Measurements from ENCODE around the gene NUP188.
"Not testable (repeated sequence)": the region's sequence is repeated elsewhere in the genome, so short reads cannot be mapped to it uniquely, and the experiment has no call there.

NUP188 gene

DNA sequence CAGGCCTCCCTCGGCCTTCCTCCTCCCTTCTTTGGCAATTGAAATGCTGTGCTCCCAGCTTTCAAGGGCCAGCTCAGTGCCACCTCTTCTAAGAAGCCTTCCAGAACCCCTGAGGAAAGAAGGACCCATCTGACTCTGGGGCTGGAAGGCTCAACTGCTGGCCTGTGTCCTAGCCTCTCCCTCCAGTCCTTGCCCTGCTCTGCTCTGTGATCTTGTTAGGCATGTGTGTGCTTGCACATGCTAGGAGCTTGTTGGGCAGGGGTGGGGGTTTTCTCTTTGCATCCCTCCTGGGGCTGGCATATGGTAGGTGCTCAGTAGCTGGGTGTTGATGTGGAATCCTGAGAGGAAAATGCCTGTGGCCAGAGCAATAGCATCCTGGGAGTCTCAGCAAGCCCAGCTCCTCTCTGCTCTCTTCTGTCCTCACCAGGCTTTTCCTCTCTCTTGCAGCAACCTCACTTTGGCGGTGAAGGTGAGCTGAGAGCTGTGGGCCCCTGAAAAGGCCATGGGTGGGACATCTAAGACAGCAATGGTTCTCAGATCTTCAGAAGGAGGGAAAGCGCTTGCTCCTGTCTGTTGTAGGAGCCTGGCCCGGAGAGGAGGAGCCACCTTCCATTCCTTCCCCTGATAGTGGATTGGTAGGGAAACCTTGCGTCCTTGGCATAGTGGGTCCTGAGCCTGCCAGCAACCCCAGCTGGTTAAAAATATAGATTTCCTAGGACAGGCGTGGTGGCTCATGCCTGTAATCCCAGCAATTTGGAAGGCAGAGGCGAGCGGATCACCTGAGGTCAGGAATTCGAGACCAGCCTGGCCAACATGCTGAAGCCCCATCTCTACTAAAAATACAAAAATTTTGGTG, 10.0 kb upstream of the NUP188 start:
- H3K4me3 ChIP-seq (ENCODE audit: low read depth, low read length): no peak overlapping the region
- TF ChIP-seq, protein P1, sequence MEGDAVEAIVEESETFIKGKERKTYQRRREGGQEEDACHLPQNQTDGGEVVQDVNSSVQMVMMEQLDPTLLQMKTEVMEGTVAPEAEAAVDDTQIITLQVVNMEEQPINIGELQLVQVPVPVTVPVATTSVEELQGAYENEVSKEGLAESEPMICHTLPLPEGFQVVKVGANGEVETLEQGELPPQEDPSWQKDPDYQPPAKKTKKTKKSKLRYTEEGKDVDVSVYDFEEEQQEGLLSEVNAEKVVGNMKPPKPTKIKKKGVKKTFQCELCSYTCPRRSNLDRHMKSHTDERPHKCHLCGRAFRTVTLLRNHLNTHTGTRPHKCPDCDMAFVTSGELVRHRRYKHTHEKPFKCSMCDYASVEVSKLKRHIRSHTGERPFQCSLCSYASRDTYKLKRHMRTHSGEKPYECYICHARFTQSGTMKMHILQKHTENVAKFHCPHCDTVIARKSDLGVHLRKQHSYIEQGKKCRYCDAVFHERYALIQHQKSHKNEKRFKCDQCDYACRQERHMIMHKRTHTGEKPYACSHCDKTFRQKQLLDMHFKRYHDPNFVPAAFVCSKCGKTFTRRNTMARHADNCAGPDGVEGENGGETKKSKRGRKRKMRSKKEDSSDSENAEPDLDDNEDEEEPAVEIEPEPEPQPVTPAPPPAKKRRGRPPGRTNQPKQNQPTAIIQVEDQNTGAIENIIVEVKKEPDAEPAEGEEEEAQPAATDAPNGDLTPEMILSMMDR (IDR thresholded peaks at IDR 0.05; ENCODE audit: borderline replicate concordance, insufficient read depth, low read depth, low read length): no peak

DNA sequence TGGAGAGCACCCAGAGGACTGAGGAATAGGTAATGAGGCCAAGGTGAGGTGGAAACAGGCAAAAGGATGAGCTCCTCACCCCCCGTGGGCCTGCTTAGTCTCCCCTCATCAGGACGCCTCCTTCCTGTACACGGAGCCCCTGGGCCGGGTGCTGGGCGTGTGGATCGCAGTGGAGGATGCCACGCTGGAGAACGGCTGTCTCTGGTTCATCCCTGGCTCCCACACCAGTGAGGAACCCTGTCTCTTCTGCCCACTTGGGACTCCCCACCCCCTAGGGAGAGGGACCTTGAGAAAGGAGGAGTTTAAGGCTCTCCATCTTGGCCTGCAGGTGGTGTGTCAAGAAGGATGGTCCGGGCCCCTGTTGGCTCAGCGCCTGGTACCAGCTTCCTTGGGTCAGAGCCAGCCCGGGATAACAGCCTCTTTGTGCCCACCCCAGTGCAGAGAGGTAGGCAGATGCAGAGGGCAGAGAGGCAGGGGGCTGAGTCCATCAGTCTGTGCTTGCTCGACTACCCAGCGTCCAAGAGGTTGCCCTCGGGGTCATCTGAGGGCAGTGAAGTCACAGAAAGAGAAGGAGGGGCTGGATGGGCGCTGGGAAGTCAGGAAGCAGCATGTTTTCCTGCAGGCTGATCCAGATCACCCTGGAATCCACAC, 7.1 kb upstream of the NUP188 start:
- TF ChIP-seq, protein P1 (IDR thresholded peaks at IDR 0.05; ENCODE audit: borderline replicate concordance, insufficient read depth, low read depth, low read length): no peak

DNA sequence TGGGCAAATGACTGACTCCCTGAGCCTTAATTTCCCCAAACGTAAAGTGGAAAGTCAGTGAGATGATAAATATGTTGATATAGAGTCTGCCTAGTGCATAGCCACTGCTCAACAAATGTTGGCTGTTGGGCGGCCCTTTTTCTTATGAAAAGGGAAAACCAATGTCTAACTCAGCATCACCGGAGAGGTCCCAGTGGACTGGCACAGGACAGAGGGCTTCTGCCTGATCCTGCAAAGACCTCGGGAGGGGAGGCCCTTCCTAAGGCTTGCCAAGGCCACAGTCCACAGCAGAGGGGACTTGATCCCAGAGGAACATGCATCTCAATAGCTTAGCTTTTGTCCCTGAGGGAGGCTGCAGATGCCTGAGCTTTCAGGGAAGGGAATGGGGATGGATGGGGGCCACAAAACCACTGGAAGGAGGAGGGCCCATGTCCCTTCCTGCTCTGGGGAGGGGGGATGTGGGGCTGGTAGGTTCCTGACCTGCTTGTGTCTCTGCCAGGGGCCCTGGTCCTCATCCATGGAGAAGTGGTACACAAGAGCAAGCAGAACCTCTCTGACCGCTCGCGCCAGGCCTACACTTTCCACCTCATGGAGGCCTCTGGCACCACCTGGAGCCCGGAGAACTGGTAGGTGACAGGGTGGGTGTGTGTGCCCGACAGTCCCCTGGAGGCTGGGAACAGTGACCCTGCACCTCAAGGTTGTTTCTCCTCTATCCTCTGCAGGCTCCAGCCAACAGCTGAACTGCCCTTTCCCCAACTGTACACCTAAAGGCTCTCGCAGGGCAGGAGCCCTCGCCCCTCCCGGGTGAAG, 6.3 kb upstream of the NUP188 start:
- TF ChIP-seq, protein P1 (IDR thresholded peaks at IDR 0.05; ENCODE audit: borderline replicate concordance, insufficient read depth, low read depth, low read length): no peak
- no peak overlapping the region for H3K4me3 ChIP-seq (ENCODE audit: low read depth, low read length)

More for the DNA sequence above, 7.1 kb upstream of the NUP188 start:
- no peak overlapping the region for H3K4me3 ChIP-seq (ENCODE audit: low read depth, low read length)

DNA sequence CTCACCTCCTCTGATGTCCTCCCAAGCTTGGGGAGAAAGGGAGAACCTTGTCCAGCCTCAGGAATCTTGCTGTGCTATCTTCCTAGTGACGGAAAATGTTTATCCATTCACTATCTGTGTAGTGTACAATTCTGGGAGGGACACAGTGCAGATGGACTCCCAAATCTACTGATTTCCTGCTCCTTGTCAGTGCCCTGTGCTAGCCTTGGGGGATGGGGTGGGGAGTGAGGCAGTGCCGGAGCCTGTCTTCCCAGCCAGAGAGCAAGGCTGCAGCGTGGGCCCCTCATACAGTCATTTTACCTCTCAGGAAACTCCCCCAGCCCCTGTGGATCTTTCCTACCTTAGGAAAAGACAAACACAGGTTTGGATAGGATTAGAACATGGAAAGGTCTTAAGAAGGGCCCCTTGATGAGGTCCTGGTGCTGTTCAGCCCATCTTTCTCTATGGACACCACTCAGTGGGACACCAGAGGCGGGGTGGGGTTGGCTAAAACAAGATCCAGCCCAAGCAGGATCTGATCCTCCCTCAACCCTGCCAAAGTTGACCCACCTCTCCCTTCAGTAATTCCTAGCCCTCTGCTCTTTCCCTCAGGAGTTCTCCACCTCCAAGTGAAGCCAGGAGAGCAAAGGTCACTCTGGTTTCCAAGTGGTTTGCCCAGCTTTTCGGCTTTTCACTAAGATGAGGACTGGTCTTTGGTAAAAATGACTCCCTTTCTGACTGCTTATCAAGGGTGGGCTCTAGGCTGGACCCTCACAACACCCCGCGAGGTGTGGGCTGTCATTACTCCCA, 3.5 kb upstream of the NUP188 start:
- H3K4me3 ChIP-seq (ENCODE audit: low read depth, low read length): no peak overlapping the region
- TF ChIP-seq, protein P1 (IDR thresholded peaks at IDR 0.05; ENCODE audit: borderline replicate concordance, insufficient read depth, low read depth, low read length): no peak

DNA sequence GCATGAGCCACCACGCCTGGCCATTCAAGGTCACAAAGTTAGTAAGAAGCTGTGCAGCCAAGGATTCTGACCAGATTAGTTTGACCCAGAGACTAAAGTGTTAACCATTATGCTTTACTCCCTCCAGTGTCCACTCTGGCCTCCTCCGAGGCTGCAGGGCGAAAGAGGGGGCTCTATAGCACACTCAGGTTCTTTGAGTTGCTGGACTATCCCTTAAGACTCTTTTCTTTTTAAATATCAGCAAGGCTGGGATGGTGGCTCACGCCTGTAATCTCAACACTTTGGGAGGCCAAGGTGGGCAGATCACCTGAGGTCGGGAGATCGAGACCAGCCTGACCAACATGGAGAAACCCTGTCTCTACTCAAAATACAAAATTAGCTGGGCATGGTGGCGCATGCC, 2.5 kb upstream of the NUP188 start:
- not testable (repeated sequence) for H3K4me3 ChIP-seq (ENCODE audit: low read depth, low read length)

DNA sequence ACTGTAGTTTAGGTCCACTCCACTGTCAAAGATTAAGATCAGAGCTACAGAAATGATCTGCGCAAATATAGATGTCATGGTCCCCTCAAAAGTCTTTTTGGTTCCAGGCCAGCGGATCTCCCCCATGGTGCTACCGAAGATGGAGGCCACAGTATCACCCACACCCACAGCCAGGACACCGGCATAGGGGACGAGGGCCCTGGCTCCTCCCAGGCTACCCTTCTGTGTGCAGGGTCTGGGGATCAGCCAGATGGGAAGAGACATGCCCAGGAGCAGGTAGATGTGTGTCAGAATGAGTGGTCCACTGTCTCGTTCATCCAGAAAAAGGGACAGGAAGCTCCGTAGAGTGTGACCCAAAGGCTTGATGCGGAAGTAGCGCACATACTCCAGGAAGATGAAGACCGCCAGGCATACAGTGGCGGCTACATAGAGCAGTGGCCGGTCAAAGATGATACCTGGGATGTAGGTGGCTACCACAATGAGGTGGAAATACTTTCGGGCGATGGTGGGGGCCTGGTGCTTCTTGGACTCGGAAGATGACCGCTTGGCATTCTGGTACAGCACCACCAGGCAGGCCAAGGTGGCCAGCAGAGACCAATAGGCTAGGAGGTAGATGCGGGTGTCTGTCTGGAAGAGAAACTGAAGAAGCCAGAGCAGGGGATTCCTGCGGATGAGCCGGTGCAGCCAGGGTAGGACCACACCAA, 1.5 kb upstream of the NUP188 start:
- TF ChIP-seq, protein P1 (IDR thresholded peaks at IDR 0.05; ENCODE audit: borderline replicate concordance, insufficient read depth, low read depth, low read length): no peak
- no peak overlapping the region for H3K4me3 ChIP-seq (ENCODE audit: low read depth, low read length)
